HEK293T (cell line): ENCODE results near the gene C6orf89.

ENCODE experiments used
- BHLHE40 ChIP-seq: fragments of 450-650 bp; IDR thresholded peaks from 2 replicates; pipeline ENCODE4 v1.6.1; 2016; ENCODE audit warnings: mild to moderate bottlenecking, moderate library complexity, borderline replicate concordance
- CTBP1 ChIP-seq: fragments of 450-650 bp; IDR thresholded peaks from 2 replicates; pipeline ENCODE4 v1.6.1; 2016; ENCODE audit warnings: borderline replicate concordance
- ELF4 ChIP-seq: fragments of 450-650 bp; IDR thresholded peaks from 2 replicates; pipeline ENCODE4 v1.6.1; 2017; ENCODE audit warnings: antibody characterized with exemption
- FOXA1 ChIP-seq: fragments of 450-650 bp; IDR thresholded peaks from 2 replicates; pipeline ENCODE4 v1.6.1; 2016; ENCODE audit warnings: mild to moderate bottlenecking
- FOXK2 ChIP-seq: fragments of 450-650 bp; IDR thresholded peaks from 2 replicates; pipeline ENCODE4 v1.6.1; 2016; ENCODE audit warnings: mild to moderate bottlenecking
- FOXM1 ChIP-seq: fragments of 450-650 bp; IDR thresholded peaks from 2 replicates; pipeline ENCODE4 v1.6.1; 2017; ENCODE audit warnings: mild to moderate bottlenecking, borderline replicate concordance
- HDGF ChIP-seq: fragments of 450-650 bp; IDR thresholded peaks from 2 replicates; pipeline ENCODE4 v1.6.1; 2017; ENCODE audit warnings: antibody characterized with exemption, borderline replicate concordance
- L3MBTL2 ChIP-seq: fragments of 450-650 bp; conservative IDR thresholded peaks from 2 replicates; pipeline ENCODE4 v1.6.1; 2016; ENCODE audit warnings: mild to moderate bottlenecking
- LEF1 ChIP-seq: fragments of 450-650 bp; IDR thresholded peaks from 2 replicates; pipeline ENCODE4 v1.6.1; 2017; ENCODE audit warnings: mild to moderate bottlenecking, borderline replicate concordance
- NFRKB ChIP-seq: fragments of 450-650 bp; IDR thresholded peaks from 2 replicates; pipeline ENCODE4 v1.6.1; 2016; ENCODE audit warnings: mild to moderate bottlenecking, moderate library complexity
- SP1 ChIP-seq: fragments of 450-650 bp; IDR thresholded peaks from 2 replicates; pipeline ENCODE4 v1.6.1; 2017
- TARDBP ChIP-seq: fragments of 450-650 bp; IDR thresholded peaks from 2 replicates; pipeline ENCODE4 v1.6.1; 2016
- ZNF384 ChIP-seq: fragments of 450-650 bp; IDR thresholded peaks from 2 replicates; pipeline ENCODE4 v1.6.1; 2016
- TF ChIP-seq, protein P1 (sequence below): fragments of 450-650 bp; IDR thresholded peaks from 2 replicates; pipeline ENCODE4 v1.6.1; 2016

DNA sequence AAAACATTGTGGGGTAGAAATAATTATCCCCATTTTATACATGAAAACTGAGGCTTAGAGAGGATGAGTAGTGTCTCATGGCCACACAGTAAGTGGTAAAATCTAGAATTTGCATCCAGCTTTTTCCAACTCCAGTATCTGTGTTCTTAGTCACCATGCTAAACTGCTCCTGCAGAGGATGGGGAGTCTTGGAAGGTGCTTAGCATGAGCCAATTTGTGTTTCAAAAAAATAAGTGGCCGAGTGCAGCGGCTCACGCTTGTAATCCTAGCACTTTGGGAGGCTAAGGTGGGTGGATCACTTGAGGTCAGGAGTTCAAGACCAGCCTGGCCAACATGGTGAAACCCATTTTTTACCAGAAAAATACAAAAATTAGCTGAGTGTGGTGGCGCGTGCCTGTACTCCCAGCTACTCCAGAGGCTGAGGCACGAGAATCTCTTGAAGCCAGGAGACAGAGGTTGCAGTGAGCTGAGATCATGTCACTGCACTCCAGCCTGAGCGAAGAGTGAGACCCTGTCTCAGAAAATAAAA lies 2.4 kb downstream of the C6orf89 start:
- TF ChIP-seq, protein P1, sequence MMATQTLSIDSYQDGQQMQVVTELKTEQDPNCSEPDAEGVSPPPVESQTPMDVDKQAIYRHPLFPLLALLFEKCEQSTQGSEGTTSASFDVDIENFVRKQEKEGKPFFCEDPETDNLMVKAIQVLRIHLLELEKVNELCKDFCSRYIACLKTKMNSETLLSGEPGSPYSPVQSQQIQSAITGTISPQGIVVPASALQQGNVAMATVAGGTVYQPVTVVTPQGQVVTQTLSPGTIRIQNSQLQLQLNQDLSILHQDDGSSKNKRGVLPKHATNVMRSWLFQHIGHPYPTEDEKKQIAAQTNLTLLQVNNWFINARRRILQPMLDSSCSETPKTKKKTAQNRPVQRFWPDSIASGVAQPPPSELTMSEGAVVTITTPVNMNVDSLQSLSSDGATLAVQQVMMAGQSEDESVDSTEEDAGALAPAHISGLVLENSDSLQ, result no peak
- no peak for TF ChIP-seq BHLHE40
- no peak for TF ChIP-seq SP1
- no peak for TF ChIP-seq NFRKB
- no peak for TF ChIP-seq ELF4
- TF ChIP-seq ZNF384, result no peak
- TF ChIP-seq FOXA1, result no peak
- TF ChIP-seq FOXK2, result no peak
- TF ChIP-seq TARDBP, result no peak
- no peak for TF ChIP-seq FOXM1
- no peak for TF ChIP-seq HDGF
- no peak for TF ChIP-seq L3MBTL2
- no peak for TF ChIP-seq CTBP1
- no peak for TF ChIP-seq LEF1
